GM13976 (cell line): Measurements from ENCODE around the gene AAGAB.

Experiments used
- DNase-seq: peaks from one replicate; pipeline ENCODE4 v3.0.0; 2012; ENCODE audit warnings: low spot score
- CTCF ChIP-seq: IDR thresholded peaks from 2 replicates; pipeline ENCODE4 v1.5.1; 2012; ENCODE audit warnings: borderline replicate concordance, mild to moderate bottlenecking; ENCODE audit not compliant: insufficient read depth; ENCODE audit errors: extremely low read depth, missing control alignments, control extremely low read depth
- in situ Hi-C: fragments of 300-500 bp; cut with MboI; formaldehyde crosslinking; loops from one replicate; pipeline ENCODE4 v1.12.0; 2022; ENCODE audit warnings: low sequenced_read_pairs, mixed read lengths, inconsistent platforms; ENCODE audit not compliant: unreplicated experiment

Gene AAGAB

DNA sequence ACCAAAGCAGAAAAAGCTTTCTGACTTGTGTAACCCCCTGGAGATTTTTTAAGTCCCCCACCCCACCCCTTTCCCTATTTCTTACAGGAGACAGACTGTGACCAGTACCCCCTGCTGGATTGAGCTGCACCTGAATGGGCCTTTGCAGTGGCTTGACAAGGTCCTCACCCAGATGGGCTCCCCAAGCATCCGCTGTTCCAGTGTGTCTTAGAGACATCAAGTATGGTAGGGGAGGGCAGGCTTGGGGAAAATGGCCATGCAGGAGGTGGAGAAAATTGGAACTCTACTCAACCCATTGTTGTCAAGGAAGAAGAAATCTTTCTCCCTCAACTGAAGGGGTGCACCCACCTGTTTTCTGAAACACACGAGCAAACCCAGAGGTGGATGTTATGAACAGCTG is 64.1 kb downstream of the AAGAB start:
- DNase-seq = peak; percentile 12
- no peak for TF ChIP-seq CTCF
- in situ Hi-C loops = no loop called here

DNA sequence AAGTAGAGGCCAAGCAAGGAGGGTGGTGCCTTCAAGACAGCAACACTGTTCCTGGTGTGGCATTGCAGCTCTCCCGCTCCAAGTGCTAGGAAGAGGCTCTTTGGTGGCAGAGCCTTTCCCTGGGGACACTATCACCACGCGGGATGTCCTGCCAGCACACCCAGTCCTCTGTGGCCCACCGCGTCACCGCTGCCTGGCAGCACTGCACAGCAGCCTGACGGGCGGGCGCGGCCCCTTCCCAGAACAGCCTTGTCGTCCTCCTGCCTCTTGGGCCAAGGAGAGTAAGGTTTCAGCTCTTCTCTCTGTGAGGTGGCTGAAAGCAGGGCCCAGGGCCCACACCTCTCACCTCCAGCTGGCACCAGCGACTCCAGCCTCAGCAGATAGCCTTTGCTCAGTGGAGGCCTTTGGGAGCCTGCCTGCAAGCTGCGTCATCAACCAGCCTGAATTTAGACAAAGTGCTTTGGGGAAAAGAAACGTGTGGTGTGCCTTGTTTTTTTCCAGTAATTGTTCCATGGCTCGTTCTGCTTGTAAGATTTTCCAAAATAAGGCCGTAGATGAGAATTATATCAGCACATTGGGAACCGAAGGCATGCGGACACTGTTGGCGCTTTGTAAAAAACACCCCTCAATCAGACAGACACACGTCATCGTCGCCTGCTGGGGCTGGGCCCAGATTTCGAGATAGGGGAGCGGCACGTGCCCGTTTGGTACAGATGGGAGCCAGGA is 65.0 kb downstream of the AAGAB start:
- in situ Hi-C loops = no loop called here
- DNase-seq = peak; percentile 17
- no peak for TF ChIP-seq CTCF

- in situ Hi-C loops = no loop called here
These were observed 65.8 kb downstream of the AAGAB start for GRCh38 chr15:67188551-67189218.

GRCh38 chr15:67187351-67187854 is 67.1 kb downstream of the AAGAB start:
- in situ Hi-C loops = no loop called here
- no peak for TF ChIP-seq CTCF
- peak; percentile 17 for DNase-seq

More at GRCh38 chr15:67188551-67189218, 65.8 kb downstream of the AAGAB start:
- DNase-seq = peak; percentile 13
- TF ChIP-seq CTCF = no peak

GRCh38 chr15:67186688-67187087 is 67.8 kb downstream of the AAGAB start:
- TF ChIP-seq CTCF = no peak
- in situ Hi-C loops = no loop called here
- DNase-seq = no peak

DNA sequence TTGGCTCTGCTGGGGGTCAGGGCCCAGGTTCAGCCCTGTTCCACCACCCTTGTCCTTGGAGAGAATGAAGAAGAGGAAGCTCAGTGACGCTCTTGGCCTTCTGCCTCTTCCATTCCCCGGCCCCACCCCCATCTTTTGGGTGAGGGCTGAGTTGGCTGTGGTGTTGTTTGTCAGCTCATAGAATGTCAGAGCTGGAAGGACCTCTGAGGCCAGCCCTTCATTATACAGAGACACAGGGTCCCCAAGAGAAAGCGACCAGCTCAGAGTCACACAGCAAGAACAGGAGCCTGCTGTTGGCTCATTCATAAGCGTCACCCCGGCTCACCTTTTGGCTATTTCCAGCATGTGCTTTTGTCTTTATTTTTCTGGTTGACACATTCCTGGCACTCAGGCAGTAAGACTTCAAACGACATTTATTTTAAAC is 68.2 kb downstream of the AAGAB start:
- no peak for TF ChIP-seq CTCF
- in situ Hi-C loops = no loop called here
- no peak for DNase-seq
